ENCODE measurements around the gene GLRX3. TPM values are rescaled to one million over a fixed set of nuclear protein-coding genes. Genes with fewer than 3 reads are reported as not detected.

The GLRX3 gene
- total and polyA plus RNA-seq, 2 donors (not counting 3 experiments of a cell fraction or from before 2014, with no cell fraction given): 71.6 to 132 TPM

GRCh38 chr10:130189608-130190054 is 53.4 kb downstream of the GLRX3 start:
- intact Hi-C loops (cut with micrococcal nuclease): loop anchor here (1.0 to 10.0 kb wide), 3 partner anchors 1598 to 1955 kb away; no protein-coding TSS in a partner anchor

More at GRCh38 chr10:130189608-130190054, 53.4 kb downstream of the GLRX3 start:
- FAIRE-seq: no peak
- H3K4me2 ChIP-seq (ENCODE audit: insufficient read depth, low read length): no peak overlapping the region
- BruUV-seq (replicated peaks): no TSS peak
- H3K27me3 ChIP-seq (ENCODE audit: control insufficient read depth in 2 of 2, insufficient read depth in 2 of 2, low read length in 2 of 2): no peaks in the 10 kb centered on the region
- no peak overlapping the region for H3K27ac ChIP-seq (ENCODE audit: insufficient read depth, low read depth, low read length)
- peaks cover 1 to 7% of the 10 kb centered on the region in 2 experiments for H3K36me3 ChIP-seq (ENCODE audit: control insufficient read depth in 2 of 2, extremely low read depth in 1 of 2, insufficient read depth in 2 of 2, low read length in 2 of 2)
- TF ChIP-seq JUN (IDR thresholded peaks at IDR 0.05; ENCODE audit: borderline replicate concordance, insufficient read depth, insufficient read length, low read depth): no peak
- TF ChIP-seq, protein P1, sequence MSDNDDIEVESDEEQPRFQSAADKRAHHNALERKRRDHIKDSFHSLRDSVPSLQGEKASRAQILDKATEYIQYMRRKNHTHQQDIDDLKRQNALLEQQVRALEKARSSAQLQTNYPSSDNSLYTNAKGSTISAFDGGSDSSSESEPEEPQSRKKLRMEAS (IDR thresholded peaks at IDR 0.05; ENCODE audit: insufficient read depth, insufficient read length): no peak
- TF ChIP-seq MYC (IDR thresholded peaks at IDR 0.05; ENCODE audit: low read depth, low read length): no peak
- no peak for TF ChIP-seq POLR2A (IDR thresholded peaks at IDR 0.05; ENCODE audit: low read depth, low read length)
- TF ChIP-seq GATA2 (IDR thresholded peaks at IDR 0.05; ENCODE audit: insufficient read depth, insufficient read length, low read depth, low read length): no peak
- TF ChIP-seq FOS (IDR thresholded peaks at IDR 0.05; ENCODE audit: borderline replicate concordance, insufficient read depth, low read length): no peak
- no peak for TF ChIP-seq EZH2 (IDR thresholded peaks at IDR 0.05; ENCODE audit: borderline replicate concordance, low read depth, low read length, severe bottlenecking)
- TF ChIP-seq POLR2AphosphoS5 (IDR thresholded peaks at IDR 0.05; ENCODE audit: insufficient read depth, low read depth, low read length): no peak
- TF ChIP-seq, protein P2, sequence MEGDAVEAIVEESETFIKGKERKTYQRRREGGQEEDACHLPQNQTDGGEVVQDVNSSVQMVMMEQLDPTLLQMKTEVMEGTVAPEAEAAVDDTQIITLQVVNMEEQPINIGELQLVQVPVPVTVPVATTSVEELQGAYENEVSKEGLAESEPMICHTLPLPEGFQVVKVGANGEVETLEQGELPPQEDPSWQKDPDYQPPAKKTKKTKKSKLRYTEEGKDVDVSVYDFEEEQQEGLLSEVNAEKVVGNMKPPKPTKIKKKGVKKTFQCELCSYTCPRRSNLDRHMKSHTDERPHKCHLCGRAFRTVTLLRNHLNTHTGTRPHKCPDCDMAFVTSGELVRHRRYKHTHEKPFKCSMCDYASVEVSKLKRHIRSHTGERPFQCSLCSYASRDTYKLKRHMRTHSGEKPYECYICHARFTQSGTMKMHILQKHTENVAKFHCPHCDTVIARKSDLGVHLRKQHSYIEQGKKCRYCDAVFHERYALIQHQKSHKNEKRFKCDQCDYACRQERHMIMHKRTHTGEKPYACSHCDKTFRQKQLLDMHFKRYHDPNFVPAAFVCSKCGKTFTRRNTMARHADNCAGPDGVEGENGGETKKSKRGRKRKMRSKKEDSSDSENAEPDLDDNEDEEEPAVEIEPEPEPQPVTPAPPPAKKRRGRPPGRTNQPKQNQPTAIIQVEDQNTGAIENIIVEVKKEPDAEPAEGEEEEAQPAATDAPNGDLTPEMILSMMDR (IDR thresholded peaks at IDR 0.05; ENCODE audit: extremely low read depth in 1 of 2, insufficient read depth in 1 of 2, low read depth in 1 of 2, low read length in 2 of 2): no peak
- no peak for DNase-seq (ENCODE audit: low read depth, low spot score)
- no peaks in the 10 kb centered on the region for H3K9me1 ChIP-seq (replicated peaks; ENCODE audit: control insufficient read depth, extremely low read depth, insufficient read depth, low read length)
- no peaks in the 10 kb centered on the region for H3K9me3 ChIP-seq (replicated peaks; ENCODE audit: control insufficient read depth, insufficient read depth, low read length)
- H3K4me3 ChIP-seq (replicated peaks in 1 of 3; ENCODE audit: insufficient read depth in 1 of 3, low read depth in 1 of 3, low read length in 3 of 3): no peak overlapping the region
- H4K20me1 ChIP-seq (replicated peaks; ENCODE audit: control insufficient read depth, extremely low read depth, insufficient read depth, low read length): no peaks in the 10 kb centered on the region
- H3K79me2 ChIP-seq (ENCODE audit: control insufficient read depth, insufficient read depth, low read length): no peaks in the 10 kb centered on the region
- H3K9ac ChIP-seq (replicated peaks; ENCODE audit: extremely low read depth, insufficient read depth, low read length): no peak overlapping the region
- ChIA-PET POLR2A (no interaction called here), CTCF (interaction anchor here (0.6 to 2.4 kb wide), 6 partner anchors 9 to 1833 kb away, joined by 3 to 27 read pairs (median 4); partner anchors contain the start of gene C10orf143)
- dilution Hi-C loops (cut with MboI; ENCODE audit: extremely low pct_ligation_motif_present, low sequenced_read_pairs): no loop called here
- no peaks in the 10 kb centered on the region for H3K4me1 ChIP-seq (ENCODE audit: control insufficient read depth, extremely low read depth, insufficient read depth, low read length)
- no peak overlapping the region for H2AFZ ChIP-seq (ENCODE audit: low read depth, low read length)

All from endothelial cell of umbilical vein (primary cell).